Measurements from ENCODE around the gene TRPV3.
"Not testable (repeated sequence)": the region's sequence is repeated elsewhere in the genome, so short reads cannot be mapped to it uniquely, and the experiment has no call there.

TRPV3 gene

DNA sequence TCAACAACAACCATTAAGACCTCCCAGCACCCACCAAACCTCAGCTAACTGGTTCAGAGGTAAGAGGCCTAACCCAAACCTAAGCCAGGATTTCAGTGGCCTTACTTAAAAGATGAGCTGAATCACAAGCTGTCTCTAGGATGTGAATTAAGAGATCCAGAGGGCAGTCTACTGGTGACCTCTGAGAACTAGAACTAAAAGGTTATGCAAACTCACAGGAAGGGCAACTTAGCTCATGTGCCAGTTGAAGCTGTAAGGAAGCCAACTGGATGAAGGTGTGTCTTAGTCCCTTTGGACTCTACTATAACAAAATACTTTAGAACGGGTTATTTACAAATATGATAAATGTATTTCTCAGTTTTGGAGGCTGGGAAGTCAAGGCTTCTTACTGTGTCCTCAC, 91.3 kb downstream of the TRPV3 start:
- DNase-seq = not testable (repeated sequence)
